ENCODE results near the gene NAGLU. TPM values are rescaled to one million over a fixed set of nuclear protein-coding genes. Genes with fewer than 3 reads are reported as not detected.

NAGLU gene
- total and polyA plus RNA-seq, 2 experiments from 2014 or later: 12.0 to 31.2 TPM

GRCh38 chr17:42563950-42564349, 27.9 kb downstream of the NAGLU start (continued):
- TF ChIP-seq EZH2phosphoT487 (IDR thresholded peaks at IDR 0.05; ENCODE audit: unreplicated experiment) (no peak), EZH2 (IDR thresholded peaks at IDR 0.05; ENCODE audit: low read depth, unreplicated experiment) (no peak), JUNB (IDR thresholded peaks at IDR 0.05; ENCODE audit: unreplicated experiment) (no peak), ETS1 (IDR thresholded peaks at IDR 0.05) (no peak), STAT1 (IDR thresholded peaks at IDR 0.05; ENCODE audit: unreplicated experiment) (no peak), CREB1 (CRISPR knock-in tag; IDR thresholded peaks at IDR 0.05; ENCODE audit: low read depth) (no peak), ZNF331 (CRISPR knock-in tag; IDR thresholded peaks at IDR 0.05; ENCODE audit: low read depth) (no peak)

GRCh38 chr17:42564815-42565522, 28.9 kb downstream of the NAGLU start:
- Mint-ChIP-seq H3K4me1 (peaks cover 24% of the 10 kb centered on the region), H3K4me3 (peak overlapping the region; percentile 12; the same call in 1 of the 3 replicates), H3K9me3 (no peaks in the 10 kb centered on the region), H3K27me3 (ENCODE audit: insufficient read depth, low read depth, poor library complexity) (peaks cover 13% of the 10 kb centered on the region), H3K27ac (no peak overlapping the region), H3K36me3 (ENCODE audit: low read depth) (peaks cover 48% of the 10 kb centered on the region)
- Histone ChIP-seq H3K27ac (ENCODE audit: low read depth) (no peak overlapping the region), H2AFZ (no peak overlapping the region), H3K4me2 (no peak overlapping the region), H4K20me1 (replicated peaks; ENCODE audit: insufficient read depth) (no peaks in the 10 kb centered on the region), H3K9me2 (ENCODE audit: insufficient read depth) (no peaks in the 10 kb centered on the region), H3K79me2 (replicated peaks; ENCODE audit: insufficient read depth) (peaks cover 27% of the 10 kb centered on the region), H3F3A (replicated peaks; ENCODE audit: low read depth) (peaks cover 34% of the 10 kb centered on the region), H3K36me3 (ENCODE audit: insufficient read depth) (peaks cover 4% of the 10 kb centered on the region; the same call in 1 of the 2 replicates), H3K27me3 (ENCODE audit: insufficient read depth) (no peaks in the 10 kb centered on the region), H3K4me3 (no peak overlapping the region), H3K4me1 (ENCODE audit: insufficient read depth) (peaks cover 19% of the 10 kb centered on the region)
- no peak for ATAC-seq
- no peak for DNase-seq (ENCODE audit: low spot score)
- TF ChIP-seq EZH2phosphoT487 (IDR thresholded peaks at IDR 0.05; ENCODE audit: unreplicated experiment): no peak
- no peak for TF ChIP-seq CTCF (conservative IDR thresholded peaks at IDR 0.05; ENCODE audit: low read depth in 2 of 2)

- no peaks in the 10 kb centered on the region for H3K9me3 Mint-ChIP-seq
- H2AFZ ChIP-seq: no peak overlapping the region
- H3K4me3 ChIP-seq: no peak overlapping the region
- peaks cover 5% of the 10 kb centered on the region; the same call in 1 of the 2 replicates for H3K36me3 ChIP-seq (ENCODE audit: insufficient read depth)
- H3K4me1 ChIP-seq (ENCODE audit: insufficient read depth): peaks cover 19% of the 10 kb centered on the region
- H3K9me2 ChIP-seq (ENCODE audit: insufficient read depth): no peaks in the 10 kb centered on the region
- peaks cover 27% of the 10 kb centered on the region for H3K79me2 ChIP-seq (replicated peaks; ENCODE audit: insufficient read depth)
- no peak overlapping the region for H3K27ac Mint-ChIP-seq
- H3K27me3 Mint-ChIP-seq (ENCODE audit: insufficient read depth, low read depth, poor library complexity): peaks cover 13% of the 10 kb centered on the region
- peaks cover 35% of the 10 kb centered on the region for H3F3A ChIP-seq (replicated peaks; ENCODE audit: low read depth)
- peaks cover 24% of the 10 kb centered on the region for H3K4me1 Mint-ChIP-seq
- ATAC-seq (no peak), DNase-seq (ENCODE audit: low spot score) (no peak)
- peaks cover 55% of the 10 kb centered on the region for H3K36me3 Mint-ChIP-seq (ENCODE audit: low read depth)
- no peaks in the 10 kb centered on the region; the same call in 1 of the 2 replicates for H4K20me1 ChIP-seq (replicated peaks; ENCODE audit: insufficient read depth)
- peak overlapping the region; percentile 86 for H3K27ac ChIP-seq (ENCODE audit: low read depth)
- H3K4me2 ChIP-seq: no peak overlapping the region
- H3K4me3 Mint-ChIP-seq: peak overlapping the region; percentile 12; the same call in 1 of the 3 replicates
- H3K27me3 ChIP-seq (ENCODE audit: insufficient read depth): no peaks in the 10 kb centered on the region
- TF ChIP-seq CREB1 (CRISPR knock-in tag; IDR thresholded peaks at IDR 0.05; ENCODE audit: low read depth): no peak
- TF ChIP-seq NANOG (IDR thresholded peaks at IDR 0.05; ENCODE audit: borderline replicate concordance): no peak
- TF ChIP-seq CTCF (conservative IDR thresholded peaks at IDR 0.05; ENCODE audit: low read depth in 2 of 2): no peak
- TF ChIP-seq ETS1 (IDR thresholded peaks at IDR 0.05): no peak
- TF ChIP-seq ZNF114 (CRISPR knock-in tag; IDR thresholded peaks at IDR 0.05): no peak
- no peak for TF ChIP-seq EZH2phosphoT487 (IDR thresholded peaks at IDR 0.05; ENCODE audit: unreplicated experiment)
- TF ChIP-seq ZNF331 (CRISPR knock-in tag; IDR thresholded peaks at IDR 0.05; ENCODE audit: low read depth): no peak
- no peak for TF ChIP-seq JUNB (IDR thresholded peaks at IDR 0.05; ENCODE audit: unreplicated experiment)
- no peak for TF ChIP-seq EZH2 (IDR thresholded peaks at IDR 0.05; ENCODE audit: low read depth, unreplicated experiment)
- no peak for TF ChIP-seq POLR2AphosphoS5 (IDR thresholded peaks at IDR 0.05; ENCODE audit: low read depth)
- no peak for TF ChIP-seq STAT1 (IDR thresholded peaks at IDR 0.05; ENCODE audit: unreplicated experiment)
Measured at GRCh38 chr17:42565523-42566214, 29.6 kb downstream of the NAGLU start.
